Transverse colon (tissue), 4 donors: ENCODE data around the gene SCN5A.

Experiments
- CTCF ChIP-seq, 5 experiments: fragments of 200-600 bp in 3 of 5; fragments of 450-650 bp in 2 of 5; sonication (generic) in 3 of 5; IDR thresholded peaks; 1 replicate in 2 of 5; 2 replicates in 3 of 5; pipeline ENCODE4 v1.5.1; 2016 to 2017; ENCODE audit warnings: antibody characterized with exemption in 5 of 5, inconsistent platforms in 3 of 5, mild to moderate bottlenecking in 2 of 5, moderate library complexity in 1 of 5
- EP300 ChIP-seq: sonication (generic); formaldehyde crosslinking; IDR thresholded peaks from one replicate; pipeline ENCODE4 v1.6.1; 2017; ENCODE audit warnings: antibody characterized with exemption, low read depth
- POLR2A ChIP-seq: fragments of 450-650 bp; IDR thresholded peaks from one replicate; pipeline ENCODE4 v1.6.1; 2016; ENCODE audit warnings: antibody characterized with exemption, mild to moderate bottlenecking, moderate library complexity
- POLR2AphosphoS5 ChIP-seq, 3 donors: sonication (generic); formaldehyde crosslinking; IDR thresholded peaks; one replicate each; pipeline ENCODE4 v1.6.1; 2016; ENCODE audit warnings: antibody characterized with exemption in 3 of 3

DNA sequence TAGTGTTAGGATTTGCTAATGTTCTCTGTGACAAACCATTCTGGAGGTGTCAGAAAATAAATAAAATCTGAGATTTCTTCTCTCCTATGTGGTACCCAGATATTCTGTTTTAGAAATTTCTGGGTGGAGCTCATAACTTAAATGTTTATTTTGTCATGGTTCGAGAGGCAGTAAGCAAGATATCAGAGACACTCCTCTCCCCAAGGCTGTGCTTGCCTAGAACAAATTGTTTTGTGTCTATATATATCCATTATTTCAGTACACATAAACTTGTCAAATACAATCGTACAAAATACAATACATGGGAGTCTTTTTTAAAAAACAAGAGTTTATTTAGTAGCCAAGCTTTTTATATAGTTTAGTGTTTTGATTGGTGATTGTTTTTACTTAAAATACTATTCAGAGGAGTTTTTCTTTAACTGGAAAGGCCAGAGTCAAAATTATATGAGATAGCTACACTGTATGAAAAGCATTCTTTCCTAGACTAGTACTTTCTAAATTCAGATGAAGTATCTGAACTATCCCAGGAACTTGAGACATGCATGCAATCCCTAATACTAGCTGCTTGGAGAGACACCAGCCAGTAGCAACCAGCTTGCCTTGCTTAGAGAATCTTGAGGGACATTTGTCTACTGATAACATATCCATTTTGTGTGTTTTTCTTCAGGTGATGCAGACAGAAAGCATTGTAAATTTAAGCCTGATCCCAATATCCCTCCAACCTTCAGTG lies 148.6 kb downstream of the SCN5A start:
- TF ChIP-seq POLR2A (no peak), POLR2AphosphoS5 (IDR thresholded peaks at IDR 0.05) (no peak), CTCF (IDR thresholded peaks at IDR 0.05) (no peak), EP300 (no peak)
